DOHH2 (cell line): ENCODE results near the gene SOX21.

Experiments
- EZH2phosphoT487 ChIP-seq: fragments of 200-600 bp; sonication (generic); IDR thresholded peaks from 2 replicates; pipeline ENCODE4 v1.6.1; 2017; ENCODE audit warnings: borderline replicate concordance, mild to moderate bottlenecking, antibody characterized with exemption, low read length, moderate library complexity, mixed read lengths
- TF ChIP-seq, protein P1 (sequence below): fragments of 200-600 bp; sonication (generic); IDR thresholded peaks from one replicate; pipeline ENCODE4 v1.5.1; 2014; ENCODE audit warnings: antibody characterized with exemption, mild to moderate bottlenecking, low read depth, low read length; ENCODE audit not compliant: poor library complexity, severe bottlenecking

DNA sequence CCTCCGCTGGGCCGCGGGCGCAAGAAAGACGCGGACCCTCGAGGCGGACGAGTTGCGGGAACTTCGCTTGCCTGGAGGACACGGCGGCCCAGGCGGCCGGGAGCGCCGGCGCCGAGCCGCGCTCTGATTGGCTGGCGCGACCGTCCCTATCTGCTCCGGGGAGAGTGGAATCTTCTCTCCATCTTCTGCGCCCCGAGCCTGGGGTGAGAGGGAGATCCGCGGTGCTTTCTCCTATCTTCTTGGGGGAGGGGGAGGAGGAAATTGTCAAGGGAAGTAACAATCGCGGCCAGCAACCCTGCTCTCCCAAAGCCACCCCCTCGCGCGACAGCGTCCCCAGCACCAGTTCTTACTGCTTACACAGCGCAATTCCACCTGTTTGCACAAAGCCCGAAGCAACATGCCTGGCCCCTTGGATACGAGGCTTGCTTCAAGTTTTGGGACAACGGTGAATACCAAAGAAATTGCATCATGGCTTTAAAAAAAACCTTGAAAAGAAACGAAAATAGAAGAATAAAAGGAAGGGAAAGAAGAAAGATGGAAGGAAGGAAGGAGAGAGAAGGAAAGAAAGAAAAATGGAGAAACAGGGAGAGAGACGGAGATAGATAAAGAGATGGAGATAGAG, 4.8 kb downstream of the SOX21 start:
- TF ChIP-seq, protein P1, sequence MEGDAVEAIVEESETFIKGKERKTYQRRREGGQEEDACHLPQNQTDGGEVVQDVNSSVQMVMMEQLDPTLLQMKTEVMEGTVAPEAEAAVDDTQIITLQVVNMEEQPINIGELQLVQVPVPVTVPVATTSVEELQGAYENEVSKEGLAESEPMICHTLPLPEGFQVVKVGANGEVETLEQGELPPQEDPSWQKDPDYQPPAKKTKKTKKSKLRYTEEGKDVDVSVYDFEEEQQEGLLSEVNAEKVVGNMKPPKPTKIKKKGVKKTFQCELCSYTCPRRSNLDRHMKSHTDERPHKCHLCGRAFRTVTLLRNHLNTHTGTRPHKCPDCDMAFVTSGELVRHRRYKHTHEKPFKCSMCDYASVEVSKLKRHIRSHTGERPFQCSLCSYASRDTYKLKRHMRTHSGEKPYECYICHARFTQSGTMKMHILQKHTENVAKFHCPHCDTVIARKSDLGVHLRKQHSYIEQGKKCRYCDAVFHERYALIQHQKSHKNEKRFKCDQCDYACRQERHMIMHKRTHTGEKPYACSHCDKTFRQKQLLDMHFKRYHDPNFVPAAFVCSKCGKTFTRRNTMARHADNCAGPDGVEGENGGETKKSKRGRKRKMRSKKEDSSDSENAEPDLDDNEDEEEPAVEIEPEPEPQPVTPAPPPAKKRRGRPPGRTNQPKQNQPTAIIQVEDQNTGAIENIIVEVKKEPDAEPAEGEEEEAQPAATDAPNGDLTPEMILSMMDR: no peak
- no peak for TF ChIP-seq EZH2phosphoT487
